B cell (primary cell): ENCODE measurements around the gene KCNJ6. TPM values are rescaled to one million over a fixed set of nuclear protein-coding genes. Genes with fewer than 3 reads are reported as not detected.

Source experiments
- ATAC-seq: fragments of 200-7000 bp; cut with Tn5 transposase; one replicate; pipeline ENCODE4 v1.10.0; 2021; ENCODE audit warnings: low read depth, mild to moderate bottlenecking, moderate number of reproducible peaks, moderate library complexity
- CTCF ChIA-PET: fragments of 350-600 bp; sonication (Branson Sonifier 250); formaldehyde crosslinking; loops from one replicate; lab custom pipeline; 2021; ENCODE audit warnings: antibody characterized with exemption, inconsistent platforms; lab: Charles Lee
- POLR2A ChIA-PET: fragments of 350-600 bp; sonication (Branson Sonifier 250); formaldehyde crosslinking; loops from one replicate; lab custom pipeline; 2021; ENCODE audit warnings: antibody characterized with exemption; lab: Charles Lee
- DNase-seq: peaks from one replicate; pipeline ENCODE4 v3.0.0; 2013
- H2AFZ ChIP-seq: 2 replicates; pipeline ENCODE4 v1.6.1; 2012; ENCODE audit warnings: mild to moderate bottlenecking, low read depth, low read length; ENCODE audit not compliant: insufficient read depth, poor library complexity, severe bottlenecking
- H3K27ac ChIP-seq, 2 donors: 1 replicate in 1 of 2; 2 replicates in 1 of 2; pipeline ENCODE4 v1.5.1; 2012 to 2013; ENCODE audit warnings: low read length in 2 of 2, mild to moderate bottlenecking in 2 of 2, moderate library complexity in 1 of 2
- H3K27me3 ChIP-seq, 4 experiments: fragments of 200-600 bp in 1 of 4; sonication (generic) in 1 of 4; replicated peaks in 1 of 4; 1 replicate in 2 of 4; 2 replicates in 2 of 4; pipeline versions ENCODE4 v1.6.1 to v1.7.0; 2013 to 2016; ENCODE audit warnings: low read length in 3 of 4, mild to moderate bottlenecking in 2 of 4, mixed read lengths in 1 of 4, moderate library complexity in 1 of 4; ENCODE audit not compliant: insufficient read depth in 4 of 4, control insufficient read depth in 3 of 4; ENCODE audit errors: control extremely low read depth in 1 of 4
- H3K36me3 ChIP-seq, 2 experiments: replicated peaks in 1 of 2; 1 replicate in 1 of 2; 2 replicates in 1 of 2; pipeline versions ENCODE4 v1.6.1 to v1.7.1; 2013; ENCODE audit warnings: low read length in 1 of 2; ENCODE audit not compliant: insufficient read depth in 2 of 2, control insufficient read depth in 1 of 2; ENCODE audit errors: control extremely low read depth in 1 of 2, extremely low read depth in 1 of 2
- H3K4me1 ChIP-seq, 2 donors: fragments of 200-600 bp in 1 of 2; sonication (generic) in 1 of 2; 1 replicate in 1 of 2; 2 replicates in 1 of 2; pipeline versions ENCODE4 v1.5.1 to v1.6.1; 2013 to 2017; ENCODE audit warnings: low read length in 2 of 2; ENCODE audit not compliant: control insufficient read depth in 2 of 2, insufficient read depth in 2 of 2
- H3K4me2 ChIP-seq: replicated peaks from 2 replicates; pipeline ENCODE3; 2012; ENCODE audit warnings: mild to moderate bottlenecking, low read depth, low read length; ENCODE audit not compliant: poor library complexity, severe bottlenecking
- H3K4me3 ChIP-seq, 5 experiments: fragments of 200-600 bp in 1 of 5; sonication (generic) in 1 of 5; 1 replicate in 3 of 5; 2 replicates in 2 of 5; pipeline versions ENCODE4 v1.5.1 to v1.7.0; 2011 to 2016; ENCODE audit warnings: low read length in 4 of 5, mild to moderate bottlenecking in 4 of 5, low read depth in 2 of 5, control low read depth in 1 of 5, moderate library complexity in 1 of 5; ENCODE audit not compliant: insufficient read depth in 1 of 5; ENCODE audit errors: control extremely low read depth in 1 of 5, extremely low read depth in 1 of 5
- H3K79me2 ChIP-seq: fragments of 200-600 bp; sonication (generic); one replicate; pipeline ENCODE4 v1.6.0; 2016; ENCODE audit warnings: low read length; ENCODE audit not compliant: control insufficient read depth, insufficient read depth
- H3K9ac ChIP-seq: fragments of 200-600 bp; sonication (generic); 2 replicates; pipeline ENCODE4 v1.6.1; 2017; ENCODE audit warnings: mild to moderate bottlenecking, low read length, moderate library complexity
- H3K9me3 ChIP-seq, 3 donors: one replicate each; pipeline versions ENCODE4 v1.6.1 to v1.7.1; 2013; ENCODE audit warnings: low read length in 2 of 3; ENCODE audit not compliant: control insufficient read depth in 2 of 3, insufficient read depth in 1 of 3; ENCODE audit errors: control extremely low read depth in 1 of 3
- H4K20me1 ChIP-seq: 2 replicates; pipeline ENCODE4 v1.6.0; 2012; ENCODE audit warnings: mild to moderate bottlenecking, low read length; ENCODE audit not compliant: insufficient read depth, control insufficient read depth, poor library complexity, severe bottlenecking
- H3K27ac Mint-ChIP-seq: one replicate; pipeline ENCODE4 v1.8.0; 2021; ENCODE audit warnings: mixed read lengths
- H3K27me3 Mint-ChIP-seq: one replicate; pipeline ENCODE4 v1.8.0; 2021; ENCODE audit warnings: mixed read lengths
- H3K4me1 Mint-ChIP-seq: one replicate; pipeline ENCODE4 v1.8.0; 2021; ENCODE audit warnings: mixed read lengths
- H3K4me3 Mint-ChIP-seq: one replicate; pipeline ENCODE4 v1.8.0; 2021; ENCODE audit warnings: mixed read lengths
- H3K9me3 Mint-ChIP-seq: one replicate; pipeline ENCODE4 v1.8.0; 2022; ENCODE audit warnings: mixed read lengths; ENCODE audit not compliant: insufficient read depth
- CTCF ChIP-seq: fragments of 200-600 bp; IDR thresholded peaks from one replicate; pipeline ENCODE4 v1.8.0; 2022; ENCODE audit warnings: antibody characterized with exemption, mild to moderate bottlenecking
- EZH2 ChIP-seq: IDR thresholded peaks from 2 replicates; pipeline ENCODE4 v1.6.1; 2012; ENCODE audit warnings: borderline replicate concordance, low read depth, mild to moderate bottlenecking, moderate library complexity, low read length; ENCODE audit not compliant: insufficient read depth, poor library complexity, severe bottlenecking
- WGBS: methylation state at CpG from one replicate; pipeline ENCODE4 v1.1.5; 2013; ENCODE audit warnings: missing lambda C conversion rate; ENCODE audit not compliant: insufficient coverage; 5-methylcytosine and 5-hydroxymethylcytosine counted together
- intact Hi-C: fragments of 100-400 bp; cut with micrococcal nuclease; formaldehyde crosslinking; loops from one replicate; pipeline ENCODE4 v1.10.0; 2022
- polyA plus RNA-seq: library from polyadenylated mRNA; depleted of rRNA; stranded (reverse); fragments of >200 nt; gene quantifications from 2 replicates; pipeline ENCODE4 v1.2.3, GENCODE V29; 2012
- total RNA-seq, 2 donors: library from RNA; stranded (reverse); fragments of 120-200 nt in 1 of 2; gene quantifications; 1 replicate in 1 of 2; 2 replicates in 1 of 2; pipeline versions ENCODE4 v1.2.3 to v1.2.4, GENCODE V29; 2013 to 2022

The KCNJ6 gene
- total and polyA plus RNA-seq, 2 donors (not counting 1 experiment from before 2014, with no cell fraction given) = not detected

- 96% methylated on average over 9 of the region's 9 CpGs for WGBS
- CTCF ChIA-PET = no interaction called here
Measured at GRCh38 chr21:37828556-37828955, 87.7 kb downstream of the KCNJ6 start.

GRCh38 chr21:37827913-37828312 lies 88.3 kb downstream of the KCNJ6 start:
- intact Hi-C loops = no loop called here
- H3K79me2 ChIP-seq = no peaks in the 10 kb centered on the region
- Mint-ChIP-seq H3K4me3 (no peak overlapping the region), H3K9me3 (no peaks in the 10 kb centered on the region), H3K4me1 (no peaks in the 10 kb centered on the region), H3K27me3 (peaks cover 4% of the 10 kb centered on the region), H3K27ac (no peak overlapping the region)
- H3K4me2 ChIP-seq = no peak overlapping the region
- no peaks in the 10 kb centered on the region for H3K4me1 ChIP-seq
- H2AFZ ChIP-seq = no peak overlapping the region
- POLR2A ChIA-PET = no interaction called here
- WGBS = 90% methylated on average over 4 of the region's 6 CpGs
- no peaks in the 10 kb centered on the region for H3K36me3 ChIP-seq
- no peak overlapping the region for H3K27ac ChIP-seq
- no peak overlapping the region for H3K9ac ChIP-seq
- no peaks in the 10 kb centered on the region for H4K20me1 ChIP-seq
- CTCF ChIA-PET = no interaction called here
- TF ChIP-seq CTCF (no peak), EZH2 (no peak)
- ATAC-seq = no peak
- H3K27me3 ChIP-seq = no peaks in the 10 kb centered on the region
- peaks cover 0 to 2% (median 0%) of the 10 kb centered on the region in 3 donors for H3K9me3 ChIP-seq
- no peak overlapping the region for H3K4me3 ChIP-seq
- no peak for DNase-seq

More at GRCh38 chr21:37828556-37828955, 87.7 kb downstream of the KCNJ6 start:
- no peak overlapping the region for H3K27ac ChIP-seq
- ATAC-seq (no peak), DNase-seq (no peak)
- H3K4me3 Mint-ChIP-seq = no peak overlapping the region
- H4K20me1 ChIP-seq = no peaks in the 10 kb centered on the region
- H3K4me3 ChIP-seq = no peak overlapping the region
- H3K4me1 Mint-ChIP-seq = no peaks in the 10 kb centered on the region
- no peaks in the 10 kb centered on the region for H3K9me3 Mint-ChIP-seq
- peaks cover 4% of the 10 kb centered on the region for H3K27me3 Mint-ChIP-seq
- no peak overlapping the region for H3K27ac Mint-ChIP-seq
- no peak overlapping the region for H3K4me2 ChIP-seq
- TF ChIP-seq CTCF (no peak), EZH2 (no peak)
- no peaks in the 10 kb centered on the region for H3K27me3 ChIP-seq
- POLR2A ChIA-PET = no interaction called here
- no peaks in the 10 kb centered on the region for H3K4me1 ChIP-seq
- H3K36me3 ChIP-seq = no peaks in the 10 kb centered on the region
- peaks cover 0 to 2% (median 0%) of the 10 kb centered on the region in 3 donors for H3K9me3 ChIP-seq
- no peaks in the 10 kb centered on the region for H3K79me2 ChIP-seq
- no peak overlapping the region for H2AFZ ChIP-seq
- intact Hi-C loops = no loop called here
- no peak overlapping the region for H3K9ac ChIP-seq
